Glutamatergic neuron (in vitro differentiated cells): ENCODE results near the gene SLC39A9. TPM values are rescaled to one million over a fixed set of nuclear protein-coding genes. Genes with fewer than 3 reads are reported as not detected.

Experiments
- DNase-seq: peaks from one replicate; pipeline ENCODE4 v3.0.0; 2022
- H3K27ac Mint-ChIP-seq: one replicate; pipeline ENCODE4 v1.8.0; 2020; ENCODE audit warnings: mild to moderate bottlenecking, mixed read lengths, inconsistent platforms; ENCODE audit not compliant: unreplicated experiment
- H3K27me3 Mint-ChIP-seq: one replicate; pipeline ENCODE4 v1.8.0; 2020; ENCODE audit warnings: mild to moderate bottlenecking, moderate library complexity, mixed read lengths, inconsistent platforms; ENCODE audit not compliant: unreplicated experiment
- H3K36me3 Mint-ChIP-seq: one replicate; pipeline ENCODE4 v1.8.0; 2020; ENCODE audit warnings: mild to moderate bottlenecking, mixed read lengths, inconsistent platforms; ENCODE audit not compliant: unreplicated experiment
- H3K4me1 Mint-ChIP-seq: one replicate; pipeline ENCODE4 v1.8.0; 2020; ENCODE audit warnings: mild to moderate bottlenecking, low read depth, mixed read lengths, inconsistent platforms; ENCODE audit not compliant: unreplicated experiment
- H3K4me3 Mint-ChIP-seq: one replicate; pipeline ENCODE4 v1.8.0; 2020; ENCODE audit warnings: mild to moderate bottlenecking, mixed read lengths, inconsistent platforms; ENCODE audit not compliant: unreplicated experiment
- H3K9me3 Mint-ChIP-seq: one replicate; pipeline ENCODE4 v1.8.0; 2020; ENCODE audit warnings: mild to moderate bottlenecking, moderate library complexity, mixed read lengths, inconsistent platforms; ENCODE audit not compliant: unreplicated experiment
- CTCF ChIP-seq: fragments of 200-600 bp; sonication (generic); IDR thresholded peaks from one replicate; pipeline ENCODE4 v1.5.0; 2021; ENCODE audit not compliant: partially characterized antibody, unreplicated experiment
- long read RNA-seq: library from polyadenylated mRNA; unstranded; transcript quantifications from one replicate; pipeline ENCODE4 v2.0.0, GENCODE V29; 2020; ENCODE audit not compliant: unreplicated experiment
- total RNA-seq: library from RNA; stranded (reverse); fragmentation: NEBNext Ultra II Directional; extraction: Animal tissue kit (Norgen Biotek cat#: 25700); gene quantifications from one replicate; pipeline ENCODE4 v1.2.1, GENCODE V29; 2021; ENCODE audit not compliant: unreplicated experiment

Gene SLC39A9
- 56.4 TPM for total RNA-seq
- long read RNA-seq, partial matches to known transcripts = 2 of 10 reads
- long read RNA-seq, other reads (novel, unspliced or antisense) = 6 of 10 reads

GRCh38 chr14:69398053-69398817 lies at the start of gene SLC39A9, which contains the start of gene ERH:
Gene SLC39A9, plus strand, starts transcription at chr14:69398692. Its CDS starts 678 bp downstream, at chr14:69399370.
Gene ERH, minus strand, starts transcription at chr14:69398299. Its CDS starts 66 bp downstream, at chr14:69398233.
- Mint-ChIP-seq H3K4me3 (peak within 1 kb of the TSS; percentile 96), H3K4me1 (peaks cover 12% of the 10 kb centered on the region)

GRCh38 chr14:69349091-69349777 lies 49.3 kb upstream of the SLC39A9 start:
- Mint-ChIP-seq H3K9me3 (peaks cover 4% of the 10 kb centered on the region), H3K4me3 (no peak overlapping the region), H3K36me3 (no peaks in the 10 kb centered on the region), H3K27me3 (peaks cover 11% of the 10 kb centered on the region), H3K27ac (no peak overlapping the region), H3K4me1 (peaks cover 2% of the 10 kb centered on the region)
- no peak for TF ChIP-seq CTCF
- DNase-seq = no peak

More at GRCh38 chr14:69398053-69398817, at the start of gene SLC39A9, which contains the start of gene ERH:
- peaks cover 3% of the 10 kb centered on the region for H3K27me3 Mint-ChIP-seq
- H3K27ac Mint-ChIP-seq = peak within 1 kb of the TSS; percentile 100
- DNase-seq = peak; percentile 94
- no peak for TF ChIP-seq CTCF
- H3K9me3 Mint-ChIP-seq = peaks cover 3% of the 10 kb centered on the region
- H3K36me3 Mint-ChIP-seq = no peaks in the 10 kb centered on the region

GRCh38 chr14:69350892-69351291 lies 47.6 kb upstream of the SLC39A9 start:
- Mint-ChIP-seq H3K27ac (no peak overlapping the region), H3K27me3 (peaks cover 11% of the 10 kb centered on the region), H3K4me3 (no peak overlapping the region), H3K9me3 (peaks cover 5% of the 10 kb centered on the region), H3K4me1 (peaks cover 8% of the 10 kb centered on the region), H3K36me3 (no peaks in the 10 kb centered on the region)
- DNase-seq = no peak
- TF ChIP-seq CTCF = no peak

- H3K27ac Mint-ChIP-seq = peak overlapping the region; percentile 59
- no peak overlapping the region for H3K4me3 Mint-ChIP-seq
- DNase-seq = no peak
- peaks cover 8% of the 10 kb centered on the region for H3K4me1 Mint-ChIP-seq
- no peaks in the 10 kb centered on the region for H3K36me3 Mint-ChIP-seq
- H3K9me3 Mint-ChIP-seq = peaks cover 5% of the 10 kb centered on the region
- peaks cover 11% of the 10 kb centered on the region for H3K27me3 Mint-ChIP-seq
- TF ChIP-seq CTCF = no peak
Observed at GRCh38 chr14:69351385-69351784, 47.1 kb upstream of the SLC39A9 start.
